MG63 (cell line): ENCODE data around the gene INSM1. TPM values are rescaled to one million over a fixed set of nuclear protein-coding genes. Genes with fewer than 3 reads are reported as not detected.

ENCODE experiments used
- DNase-seq: peaks from one replicate; pipeline ENCODE4 v3.0.0-alpha.2; 2020
- H3K27me3 ChIP-seq: fragments of 250-450 bp; sonication (Bioruptor Pico); 2 replicates; pipeline ENCODE4 v1.5.1; 2020; ENCODE audit warnings: mild to moderate bottlenecking, moderate library complexity
- H3K36me3 ChIP-seq: fragments of 250-450 bp; sonication (Bioruptor Pico); 2 replicates; pipeline ENCODE4 v1.5.1; 2020; ENCODE audit warnings: mild to moderate bottlenecking, moderate library complexity
- H3K4me3 ChIP-seq: fragments of 250-450 bp; sonication (Bioruptor Pico); 2 replicates; pipeline ENCODE4 v1.5.1; 2020; ENCODE audit warnings: mild to moderate bottlenecking, moderate library complexity
- H3K9me3 ChIP-seq: fragments of 250-450 bp; sonication (Bioruptor Pico); 2 replicates; pipeline ENCODE4 v1.5.1; 2020; ENCODE audit warnings: mild to moderate bottlenecking, moderate library complexity
- total RNA-seq: library from RNA; depleted of rRNA; stranded (reverse); fragments of >200 nt; shearing (Covaris generic); gene quantifications from 2 replicates; pipeline ENCODE4 v1.2.3, GENCODE V29; 2014; ENCODE audit warnings: low replicate concordance

INSM1 gene
- total RNA-seq, 1 experiment from 2014 or later = not detected

DNA sequence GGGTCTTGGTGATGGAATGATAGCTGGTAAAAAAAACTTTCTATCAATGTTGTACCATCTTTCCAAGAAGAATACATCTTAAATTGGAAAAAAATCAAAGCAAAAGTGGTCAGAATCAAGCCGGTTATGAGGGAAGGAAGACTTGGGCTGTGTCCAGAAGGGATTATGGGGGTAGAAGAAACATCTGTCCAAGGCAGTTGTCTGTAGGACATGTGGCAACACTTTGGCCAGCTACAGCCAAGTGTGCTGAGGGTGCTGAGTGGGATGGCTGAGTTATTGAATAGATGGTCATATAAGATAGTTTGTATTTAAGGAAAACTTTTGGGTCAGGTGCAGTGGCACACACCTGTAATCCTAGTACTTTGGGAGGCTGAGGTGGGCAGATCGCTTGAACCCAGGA is 38.4 kb downstream of the INSM1 start:
- Histone ChIP-seq H3K27me3 (no peaks in the 10 kb centered on the region), H3K36me3 (no peaks in the 10 kb centered on the region), H3K4me3 (no peak overlapping the region), H3K9me3 (no peaks in the 10 kb centered on the region)
- DNase-seq = no peak

DNA sequence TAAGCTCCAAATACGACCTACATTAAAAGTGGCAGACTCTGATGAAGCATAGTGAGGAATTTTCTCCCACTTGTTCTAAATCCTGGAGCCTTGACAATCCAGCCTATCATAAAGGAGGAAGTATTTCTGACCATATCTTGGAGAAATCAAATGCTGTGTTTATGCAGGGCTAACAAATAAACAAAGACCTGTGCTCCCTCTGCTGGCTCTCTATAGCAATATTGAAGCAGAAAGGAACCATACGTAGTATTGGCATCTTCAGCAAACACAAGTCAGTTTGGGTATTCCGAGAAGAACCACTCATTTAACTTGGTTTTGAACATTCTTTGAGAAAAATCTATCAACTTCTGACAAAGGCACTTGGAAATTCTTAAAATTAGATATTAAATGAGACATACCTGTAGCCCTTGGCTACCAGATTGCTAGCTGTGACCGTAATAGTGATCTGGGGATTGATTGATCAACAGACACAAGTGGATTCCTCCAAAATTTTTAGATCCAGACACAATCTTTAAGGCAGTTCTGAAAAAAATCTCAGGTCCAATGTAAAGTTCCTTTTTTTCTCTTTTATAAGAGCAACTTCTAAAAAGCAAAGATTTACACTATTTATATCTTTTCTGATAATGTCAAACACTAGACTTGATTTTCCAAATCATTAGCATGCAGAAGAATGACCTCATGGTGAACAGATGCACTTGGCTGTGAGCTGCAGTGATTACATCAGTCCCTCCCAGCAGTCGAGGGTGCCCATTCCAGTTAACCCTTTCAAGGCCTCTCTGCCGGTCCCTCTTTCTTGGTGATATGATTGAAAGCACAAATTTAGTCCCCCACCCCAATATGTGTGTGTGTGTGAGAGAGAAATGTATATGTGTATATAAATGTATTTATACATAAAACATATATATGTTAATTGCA is 40.2 kb downstream of the INSM1 start:
- Histone ChIP-seq H3K4me3 (no peak overlapping the region), H3K9me3 (no peaks in the 10 kb centered on the region), H3K36me3 (no peaks in the 10 kb centered on the region), H3K27me3 (no peaks in the 10 kb centered on the region)
- DNase-seq = no peak

DNA sequence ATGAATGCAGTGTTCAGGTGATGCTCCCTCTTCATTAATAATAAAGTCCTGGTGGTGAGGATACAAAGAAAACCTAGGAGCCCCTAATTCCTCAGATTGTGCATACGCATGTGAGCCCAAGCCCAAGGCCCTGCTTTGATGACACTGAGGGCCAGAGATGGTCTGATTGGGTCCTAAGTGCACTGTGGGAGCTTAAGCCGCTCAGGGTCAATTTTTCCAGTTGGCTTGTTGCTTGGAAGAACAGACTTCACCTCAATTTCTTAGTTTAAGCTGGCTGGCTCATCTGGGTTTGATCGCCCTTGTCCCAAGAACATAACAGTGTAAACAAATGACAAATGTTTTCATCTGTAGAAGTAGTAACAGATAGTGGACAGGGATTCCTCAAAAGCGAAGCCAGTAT is 41.4 kb downstream of the INSM1 start:
- no peak overlapping the region for H3K4me3 ChIP-seq
- H3K36me3 ChIP-seq = no peaks in the 10 kb centered on the region
- H3K27me3 ChIP-seq = no peaks in the 10 kb centered on the region
- no peaks in the 10 kb centered on the region for H3K9me3 ChIP-seq
- no peak for DNase-seq

DNA sequence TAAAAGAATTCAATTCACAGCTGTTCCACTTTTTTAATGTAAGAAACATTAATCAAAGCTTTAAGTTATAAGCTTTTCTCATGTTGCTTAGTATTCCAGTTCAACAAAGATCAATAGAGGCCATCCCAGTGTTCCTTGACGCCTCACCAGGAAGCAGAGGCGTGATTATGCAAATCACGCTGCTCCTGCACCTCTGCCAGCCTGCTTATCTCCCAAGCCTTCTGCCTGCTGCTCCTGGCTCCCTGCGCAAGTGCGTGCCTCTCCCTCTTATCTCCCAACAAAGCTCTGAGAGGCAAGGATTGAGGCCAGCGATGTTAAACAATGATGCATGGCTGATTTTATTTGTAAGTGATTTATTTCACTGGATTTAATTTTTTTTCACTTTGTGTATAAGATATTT is 42.8 kb downstream of the INSM1 start:
- DNase-seq = no peak
- no peaks in the 10 kb centered on the region for H3K9me3 ChIP-seq
- no peaks in the 10 kb centered on the region for H3K27me3 ChIP-seq
- H3K36me3 ChIP-seq = no peaks in the 10 kb centered on the region
- H3K4me3 ChIP-seq = no peak overlapping the region

DNA sequence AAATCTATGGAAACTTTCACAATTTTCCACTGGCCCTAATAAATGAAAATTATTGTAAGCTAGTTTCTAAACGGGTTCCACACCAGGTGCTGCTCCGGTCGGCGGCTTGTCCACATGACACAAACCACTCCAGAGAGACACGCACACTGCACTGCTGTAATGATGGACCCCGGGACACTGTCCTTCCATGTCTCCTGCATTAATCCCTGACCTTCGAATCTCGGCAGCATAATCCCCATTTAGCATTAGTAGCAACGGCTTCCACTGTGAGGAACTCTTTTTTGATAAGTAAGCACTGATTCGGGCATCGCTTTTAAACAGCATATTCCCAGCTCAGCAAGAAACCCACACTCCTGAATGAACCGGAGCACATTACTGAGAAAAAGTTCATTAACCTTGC is 43.5 kb downstream of the INSM1 start:
- Histone ChIP-seq H3K9me3 (no peaks in the 10 kb centered on the region), H3K27me3 (no peaks in the 10 kb centered on the region), H3K36me3 (no peaks in the 10 kb centered on the region), H3K4me3 (no peak overlapping the region)
- no peak for DNase-seq

DNA sequence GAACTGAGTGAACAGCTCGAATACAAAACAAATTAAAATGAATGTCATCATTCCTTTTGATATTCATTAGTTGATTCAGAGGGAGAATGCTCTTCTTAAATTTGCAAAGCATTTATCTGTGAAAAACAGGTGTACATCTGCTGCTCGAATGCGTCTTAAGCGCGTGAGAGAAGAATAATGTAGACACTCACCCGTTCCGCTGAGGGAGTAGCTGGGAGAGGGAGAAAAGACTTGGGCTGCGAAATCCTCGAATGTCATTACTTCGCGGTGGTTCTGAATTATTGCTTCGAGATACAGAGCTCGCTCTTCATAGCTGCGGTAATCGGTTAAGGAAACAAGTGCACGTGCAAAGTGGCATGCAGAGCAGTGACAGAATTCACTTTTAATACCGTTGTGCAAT is 43.9 kb downstream of the INSM1 start:
- Histone ChIP-seq H3K27me3 (no peaks in the 10 kb centered on the region), H3K36me3 (no peaks in the 10 kb centered on the region), H3K9me3 (no peaks in the 10 kb centered on the region), H3K4me3 (no peak overlapping the region)
- no peak for DNase-seq

DNA sequence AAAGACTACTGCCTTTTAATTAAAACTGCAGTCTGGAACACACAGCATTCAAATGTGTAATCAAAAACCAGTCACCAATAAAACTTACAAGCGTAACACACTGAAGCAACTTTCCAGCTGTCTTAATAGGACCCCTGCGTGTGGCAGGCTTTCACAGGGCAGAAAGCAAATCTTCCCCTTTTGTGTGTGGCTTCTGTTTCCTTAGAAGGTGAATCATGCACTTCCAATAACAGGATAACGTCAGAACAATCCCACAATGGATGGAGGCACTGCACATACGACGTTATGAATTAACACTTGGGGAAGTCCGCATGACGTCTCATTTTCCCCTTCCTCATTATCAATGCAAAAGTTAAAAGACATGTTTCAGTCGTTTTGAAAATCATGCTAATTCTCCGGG is 44.8 kb downstream of the INSM1 start:
- no peak for DNase-seq
- Histone ChIP-seq H3K4me3 (no peak overlapping the region), H3K36me3 (no peaks in the 10 kb centered on the region), H3K9me3 (no peaks in the 10 kb centered on the region), H3K27me3 (no peaks in the 10 kb centered on the region)

DNA sequence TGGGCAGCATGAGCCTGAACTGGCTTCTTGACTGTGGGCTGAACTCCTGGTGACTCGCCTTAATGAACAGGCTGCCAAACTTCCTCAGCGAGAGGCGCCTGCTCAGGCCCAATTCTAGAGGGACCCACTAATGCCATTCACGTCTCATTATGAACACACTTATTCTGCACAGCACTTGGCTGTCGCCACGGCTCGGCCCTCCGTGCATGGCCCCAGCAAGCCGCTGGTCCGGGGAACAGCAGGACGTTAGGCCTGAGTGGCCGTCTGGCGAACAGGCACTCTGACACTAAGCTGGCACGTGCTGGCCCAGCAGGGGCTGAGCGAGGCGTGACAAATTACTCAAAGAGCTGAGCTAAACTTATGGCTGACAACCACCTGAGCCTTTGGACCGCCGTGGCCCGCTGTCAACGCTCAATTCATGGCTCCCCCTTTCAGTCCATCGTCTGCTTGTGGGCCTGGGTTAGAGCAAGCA is 45.9 kb downstream of the INSM1 start:
- peak; percentile 21 for DNase-seq

DNA sequence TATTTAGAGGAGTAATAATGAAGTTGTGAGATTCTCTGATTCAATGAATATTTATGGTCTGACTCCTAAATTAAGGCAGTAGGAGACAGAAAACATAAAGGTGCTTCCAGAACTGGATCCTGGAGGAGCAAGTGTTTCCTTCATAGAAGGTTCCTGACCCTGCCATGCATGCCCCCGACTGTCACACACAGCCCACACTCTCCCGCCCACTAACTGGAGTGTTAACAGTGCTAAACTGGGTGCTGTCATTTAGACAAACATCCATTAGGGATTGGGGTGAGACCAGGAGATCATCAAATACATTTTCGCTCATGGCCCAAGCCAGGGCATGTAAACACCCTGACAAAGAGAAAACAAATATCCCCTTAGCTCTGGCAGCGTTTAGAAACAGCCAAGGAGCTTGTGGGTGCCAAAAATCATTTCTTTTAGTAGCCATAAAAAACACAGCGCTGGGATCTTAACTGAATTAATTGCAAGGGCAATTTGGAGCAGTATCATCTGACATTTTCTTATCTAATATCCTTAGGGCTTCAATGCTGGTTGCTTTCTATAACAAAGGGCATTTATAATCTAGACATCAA is 46.8 kb downstream of the INSM1 start:
- no peaks in the 10 kb centered on the region for H3K9me3 ChIP-seq
- no peak overlapping the region for H3K4me3 ChIP-seq
- no peak for DNase-seq
- H3K36me3 ChIP-seq = no peaks in the 10 kb centered on the region
- H3K27me3 ChIP-seq = no peaks in the 10 kb centered on the region

More for the DNA sequence above, 45.9 kb downstream of the INSM1 start:
- H3K4me3 ChIP-seq = no peak overlapping the region
- no peaks in the 10 kb centered on the region for H3K36me3 ChIP-seq
- no peaks in the 10 kb centered on the region for H3K9me3 ChIP-seq
- no peaks in the 10 kb centered on the region for H3K27me3 ChIP-seq

DNA sequence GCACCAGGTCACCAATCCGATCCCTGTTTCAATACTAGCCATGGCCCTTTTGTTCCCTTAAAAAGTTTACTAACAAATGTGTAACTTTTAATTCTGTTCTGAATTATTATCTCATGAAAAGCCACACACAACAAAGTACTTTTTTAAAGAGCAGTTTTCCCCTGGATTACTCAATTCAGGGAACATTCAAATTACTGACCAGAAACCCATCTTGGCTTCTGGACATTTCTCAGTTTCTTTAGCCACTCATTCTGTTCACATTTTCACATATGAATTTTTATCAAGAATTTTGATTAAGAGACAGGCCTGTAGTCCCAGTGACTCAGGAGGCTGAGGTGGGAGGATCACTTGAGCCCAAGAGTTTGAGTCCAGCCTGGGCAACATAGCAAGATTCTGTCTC is 47.4 kb downstream of the INSM1 start:
- no peaks in the 10 kb centered on the region for H3K27me3 ChIP-seq
- H3K4me3 ChIP-seq = no peak overlapping the region
- no peaks in the 10 kb centered on the region for H3K36me3 ChIP-seq
- H3K9me3 ChIP-seq = no peaks in the 10 kb centered on the region
- no peak for DNase-seq

DNA sequence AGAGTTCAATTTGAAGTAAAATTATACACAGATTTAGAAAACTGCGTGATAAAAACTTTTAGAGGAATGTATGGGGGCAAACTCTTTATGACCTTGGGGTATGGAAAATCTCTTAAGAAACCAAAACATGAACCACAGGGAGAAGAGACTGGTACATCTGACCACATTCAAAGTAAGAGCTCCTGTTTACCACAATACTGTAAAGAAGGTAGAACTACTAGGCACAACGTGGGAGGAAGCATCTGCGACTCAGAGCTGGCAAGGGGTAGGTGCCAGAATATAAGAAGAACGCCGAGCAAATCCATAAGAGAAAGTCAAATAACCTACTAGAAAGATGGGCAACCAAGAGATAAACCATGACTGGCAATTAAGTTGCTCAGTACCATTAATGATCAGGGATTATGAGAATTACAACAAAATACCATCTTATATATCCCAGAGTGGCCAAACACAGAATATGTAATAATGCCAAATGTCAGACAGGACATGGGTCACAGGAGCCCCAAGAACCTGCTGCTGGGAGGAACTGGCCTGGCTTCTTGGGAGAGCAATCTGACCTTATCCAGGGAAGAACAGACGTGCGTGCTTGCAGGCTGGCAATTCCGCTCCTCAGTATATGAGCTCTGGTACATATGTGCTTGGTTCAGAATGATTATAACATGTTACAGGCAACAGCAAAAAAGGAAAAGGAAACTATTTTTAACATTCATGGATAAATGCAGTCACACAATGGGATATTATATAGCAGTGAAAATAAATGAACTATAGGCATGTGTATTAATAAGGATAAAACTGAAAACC is 50.2 kb downstream of the INSM1 start:
- Histone ChIP-seq H3K9me3 (no peaks in the 10 kb centered on the region), H3K27me3 (no peaks in the 10 kb centered on the region), H3K36me3 (no peaks in the 10 kb centered on the region), H3K4me3 (no peak overlapping the region)
- no peak for DNase-seq
